Stimulated activated memory B cell treated with anti-CD40 and anti-IgM and Interleukin-4, amounts not matched to agents 10 μg/mL and 1 μg/mL and 100 μg/mL, for 72 hours (primary cell): ENCODE data around the gene EBF4.

Experiments
- ATAC-seq: fragments of 150-1000 bp; cut with Tn5 transposase; 2 replicates; pipeline ENCODE4 v1.10.0; 2021
- H3K27ac Mint-ChIP-seq: one replicate; pipeline ENCODE4 v1.8.0; 2022; ENCODE audit warnings: mild to moderate bottlenecking, mixed read lengths
- H3K27me3 Mint-ChIP-seq: one replicate; pipeline ENCODE4 v1.8.0; 2022; ENCODE audit warnings: mixed read lengths
- H3K36me3 Mint-ChIP-seq: one replicate; pipeline ENCODE4 v1.8.0; 2022; ENCODE audit warnings: mixed read lengths
- H3K4me1 Mint-ChIP-seq: one replicate; pipeline ENCODE4 v1.8.0; 2022; ENCODE audit warnings: mixed read lengths
- H3K4me3 Mint-ChIP-seq: one replicate; pipeline ENCODE4 v1.8.0; 2022; ENCODE audit warnings: mild to moderate bottlenecking, moderate library complexity, mixed read lengths
- H3K9me3 Mint-ChIP-seq: one replicate; pipeline ENCODE4 v1.8.0; 2022; ENCODE audit warnings: mixed read lengths

EBF4 gene

DNA sequence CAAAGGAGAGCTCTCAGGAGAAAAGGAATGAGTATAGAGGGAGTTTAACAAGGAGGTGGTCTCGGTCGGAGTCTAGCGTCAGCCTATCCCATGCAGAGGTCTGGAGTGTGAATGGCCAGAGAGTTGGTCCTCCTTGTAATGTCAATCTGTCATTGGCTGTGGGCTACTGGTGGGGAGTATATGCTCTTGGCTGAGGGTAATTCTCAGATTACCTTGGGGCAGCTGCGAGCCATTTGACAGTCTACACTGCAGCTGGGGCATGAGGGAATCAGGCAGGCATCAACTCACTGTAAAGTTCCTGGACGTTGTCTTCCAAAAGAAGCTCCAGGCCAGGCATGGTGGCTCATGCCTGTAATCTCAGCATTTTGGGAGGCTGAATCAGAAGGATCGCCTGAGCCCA is 48.1 kb downstream of the EBF4 start:
- peaks cover 69% of the 10 kb centered on the region for H3K27me3 Mint-ChIP-seq
- no peak overlapping the region for H3K4me3 Mint-ChIP-seq
- no peaks in the 10 kb centered on the region for H3K9me3 Mint-ChIP-seq
- H3K4me1 Mint-ChIP-seq: peaks cover 7% of the 10 kb centered on the region
- no peak for ATAC-seq
- no peaks in the 10 kb centered on the region for H3K36me3 Mint-ChIP-seq
- H3K27ac Mint-ChIP-seq: no peak overlapping the region

DNA sequence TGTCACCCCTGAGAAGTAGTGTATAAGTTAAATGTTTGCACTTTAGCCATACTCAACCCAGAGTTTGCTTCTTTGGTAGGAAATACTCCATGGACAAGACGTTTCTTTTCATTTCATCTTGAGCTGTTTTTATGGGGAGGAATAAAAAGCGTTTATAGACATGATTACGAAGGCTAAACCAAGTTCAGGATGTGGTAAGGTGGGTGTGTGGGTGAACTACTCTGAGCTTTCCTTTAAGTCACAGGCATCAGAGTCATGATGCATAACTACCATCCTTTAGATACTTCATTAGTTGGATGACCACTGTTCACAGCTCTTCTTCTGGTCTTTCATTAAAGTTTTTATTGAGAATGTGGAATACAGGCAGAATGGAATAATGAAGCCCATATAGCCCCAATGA is 48.9 kb downstream of the EBF4 start:
- Mint-ChIP-seq H3K27me3 (peaks cover 68% of the 10 kb centered on the region), H3K27ac (no peak overlapping the region), H3K36me3 (no peaks in the 10 kb centered on the region), H3K4me3 (no peak overlapping the region), H3K9me3 (no peaks in the 10 kb centered on the region), H3K4me1 (peaks cover 7% of the 10 kb centered on the region)
- no peak for ATAC-seq

DNA sequence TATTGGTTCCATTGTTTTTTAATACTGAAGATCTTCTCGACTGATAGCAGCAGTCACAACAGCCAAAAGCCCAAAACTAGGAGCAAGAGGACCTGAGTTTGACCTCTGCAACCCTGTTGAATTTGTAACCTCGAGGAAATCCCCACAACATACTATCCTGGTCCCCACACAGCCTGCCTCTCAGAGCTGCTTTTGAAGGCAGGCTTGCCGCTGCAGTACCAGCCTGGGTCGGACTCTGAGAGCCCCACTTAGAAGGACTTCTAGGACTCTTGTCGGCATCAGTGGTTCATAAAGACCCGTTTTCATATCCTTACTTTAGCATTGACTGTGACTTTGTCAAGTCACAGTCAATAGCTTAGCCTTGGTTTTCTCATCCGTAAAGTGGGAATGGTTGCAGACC is 49.3 kb downstream of the EBF4 start:
- no peak overlapping the region for H3K4me3 Mint-ChIP-seq
- H3K27me3 Mint-ChIP-seq: peaks cover 64% of the 10 kb centered on the region
- peaks cover 7% of the 10 kb centered on the region for H3K4me1 Mint-ChIP-seq
- no peak for ATAC-seq
- no peaks in the 10 kb centered on the region for H3K36me3 Mint-ChIP-seq
- no peaks in the 10 kb centered on the region for H3K9me3 Mint-ChIP-seq
- no peak overlapping the region for H3K27ac Mint-ChIP-seq

DNA sequence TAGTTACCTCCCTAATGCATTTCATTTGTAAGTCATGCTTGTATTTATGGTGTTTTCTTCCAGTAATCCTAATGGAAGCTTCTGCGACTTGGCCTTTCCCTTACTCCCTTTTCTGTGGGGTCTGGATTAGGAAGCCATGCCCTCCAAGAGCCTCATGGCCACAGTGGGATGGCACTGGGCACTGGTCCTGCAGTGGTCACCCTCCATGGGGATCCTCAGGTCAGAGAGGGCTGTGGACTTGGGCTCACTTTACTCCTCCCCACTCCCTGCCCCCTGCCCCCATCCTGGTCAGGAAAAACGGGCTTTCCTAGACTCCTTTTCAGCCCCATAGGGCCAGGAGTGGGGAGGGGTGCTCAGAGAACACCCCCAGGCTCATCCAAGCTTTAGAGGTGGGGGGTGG is 49.9 kb downstream of the EBF4 start:
- no peaks in the 10 kb centered on the region for H3K36me3 Mint-ChIP-seq
- H3K4me1 Mint-ChIP-seq: peaks cover 7% of the 10 kb centered on the region
- peaks cover 58% of the 10 kb centered on the region for H3K27me3 Mint-ChIP-seq
- no peak overlapping the region for H3K27ac Mint-ChIP-seq
- ATAC-seq: no peak
- H3K4me3 Mint-ChIP-seq: no peak overlapping the region
- H3K9me3 Mint-ChIP-seq: no peaks in the 10 kb centered on the region

DNA sequence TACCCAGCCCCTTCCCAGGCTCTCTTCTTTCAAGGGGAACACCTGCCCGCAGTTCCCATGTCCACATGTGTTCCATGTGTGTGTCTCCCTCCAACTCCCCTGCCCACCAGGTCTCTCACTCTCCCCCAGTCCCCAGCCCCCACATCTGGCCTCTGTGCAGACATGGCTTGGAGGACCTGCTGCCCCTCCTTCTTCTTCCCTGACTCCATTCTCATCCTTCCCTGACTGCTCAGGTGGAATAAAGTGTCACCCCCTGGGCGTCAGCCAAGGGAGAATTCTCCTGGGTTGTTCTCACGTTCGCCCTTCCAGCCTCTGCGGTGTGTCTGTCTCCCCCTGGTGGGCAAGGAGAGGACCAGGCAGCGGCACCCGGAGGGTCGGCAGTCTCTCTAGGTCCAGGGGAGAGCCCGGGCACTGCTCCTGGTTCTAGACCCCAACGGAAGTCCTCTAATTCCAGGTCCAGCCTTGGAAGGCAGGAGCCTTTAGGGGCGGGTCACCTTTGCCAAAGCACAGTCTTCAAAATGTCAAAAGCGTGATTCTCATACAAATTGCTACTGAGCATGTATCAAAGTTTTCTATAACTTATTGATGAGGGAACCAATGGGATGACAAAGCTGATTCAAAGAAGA is 50.5 kb downstream of the EBF4 start:
- no peak overlapping the region for H3K4me3 Mint-ChIP-seq
- peak; percentile 73 for ATAC-seq

DNA sequence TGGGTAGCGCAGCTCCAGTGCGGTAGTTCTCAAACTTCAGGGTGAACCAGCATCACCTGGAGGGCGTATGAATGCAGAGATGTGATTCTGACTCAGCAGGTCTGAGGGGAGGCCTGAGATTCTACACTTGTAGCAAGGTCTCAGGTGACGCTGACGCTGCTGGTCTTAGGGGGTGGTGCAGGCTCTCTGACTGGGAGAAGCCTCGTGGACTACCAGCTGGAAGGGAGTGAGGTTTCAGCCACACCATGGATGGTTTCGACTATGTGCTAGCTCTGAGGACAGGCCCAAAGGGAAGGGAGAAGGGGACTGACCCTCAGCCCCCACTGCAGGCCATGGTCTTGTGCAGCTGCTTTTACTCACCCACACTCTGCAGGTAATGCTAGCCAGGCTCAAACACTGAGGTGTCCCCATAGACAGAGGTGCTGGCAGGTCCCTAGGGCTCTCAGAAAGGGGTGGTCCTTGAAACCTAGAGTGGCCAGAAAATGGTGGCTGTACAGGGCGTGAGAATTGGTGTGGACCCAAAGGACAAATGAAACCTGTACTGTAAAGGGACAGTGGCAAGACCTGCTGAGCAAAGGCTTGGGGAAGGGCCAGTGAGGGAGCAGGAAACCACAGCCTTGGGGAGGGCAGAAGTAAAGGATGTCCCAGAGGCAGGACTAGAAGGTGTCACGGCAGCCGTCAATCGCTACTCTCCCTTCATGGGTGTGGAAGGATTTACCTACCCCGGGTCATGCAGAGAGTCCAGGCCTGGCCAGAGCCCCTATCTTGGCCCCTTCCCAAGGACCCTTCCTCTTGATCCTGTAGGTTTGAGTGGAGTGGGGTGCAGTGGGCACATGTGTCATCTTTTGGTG is 52.7 kb downstream of the EBF4 start:
- Mint-ChIP-seq H3K27me3 (peaks cover 41% of the 10 kb centered on the region), H3K4me3 (no peak overlapping the region), H3K36me3 (no peaks in the 10 kb centered on the region), H3K4me1 (peaks cover 13% of the 10 kb centered on the region), H3K27ac (no peak overlapping the region), H3K9me3 (peaks cover 3% of the 10 kb centered on the region)
- ATAC-seq: no peak

More for the DNA sequence above, 50.5 kb downstream of the EBF4 start:
- Mint-ChIP-seq H3K36me3 (no peaks in the 10 kb centered on the region), H3K4me1 (peaks cover 7% of the 10 kb centered on the region), H3K9me3 (peaks cover 3% of the 10 kb centered on the region), H3K27me3 (peaks cover 52% of the 10 kb centered on the region), H3K27ac (no peak overlapping the region)

DNA sequence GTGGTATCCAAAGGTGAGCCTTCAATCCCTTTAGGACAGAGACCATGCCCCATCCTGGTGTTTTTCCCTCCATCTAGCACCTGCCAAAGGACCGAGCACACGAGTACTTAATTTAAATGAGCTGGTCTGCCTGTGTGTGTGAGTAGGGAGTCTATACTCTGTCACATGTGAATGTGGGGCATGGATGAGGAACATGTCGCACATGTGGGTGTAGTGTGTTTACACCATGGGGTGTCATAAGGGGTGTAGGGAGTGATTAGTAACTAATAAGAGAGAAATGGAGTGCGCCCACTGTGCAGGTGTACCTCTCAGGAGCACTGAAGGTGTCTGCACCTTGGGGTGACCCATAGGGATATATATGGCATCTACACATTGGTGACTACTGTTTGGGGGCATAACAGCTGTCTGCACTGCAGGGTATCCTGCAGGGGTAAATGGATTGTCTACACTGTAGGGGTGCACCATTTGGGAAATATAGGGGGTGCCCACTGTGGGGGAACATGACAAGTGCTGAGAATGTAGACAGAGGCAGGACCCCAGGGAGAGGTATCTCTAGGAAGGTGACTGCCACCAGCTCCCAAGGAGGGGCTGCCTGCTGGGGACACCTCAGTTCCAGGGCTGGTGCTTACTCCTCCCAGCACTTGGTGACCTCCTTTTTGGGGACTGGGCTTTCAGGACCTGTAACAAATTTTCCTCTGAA is 53.5 kb downstream of the EBF4 start:
- H3K36me3 Mint-ChIP-seq: no peaks in the 10 kb centered on the region
- H3K4me3 Mint-ChIP-seq: no peak overlapping the region
- ATAC-seq: no peak
- peaks cover 3% of the 10 kb centered on the region for H3K9me3 Mint-ChIP-seq
- H3K27ac Mint-ChIP-seq: no peak overlapping the region
- peaks cover 41% of the 10 kb centered on the region for H3K27me3 Mint-ChIP-seq
- peaks cover 21% of the 10 kb centered on the region for H3K4me1 Mint-ChIP-seq

DNA sequence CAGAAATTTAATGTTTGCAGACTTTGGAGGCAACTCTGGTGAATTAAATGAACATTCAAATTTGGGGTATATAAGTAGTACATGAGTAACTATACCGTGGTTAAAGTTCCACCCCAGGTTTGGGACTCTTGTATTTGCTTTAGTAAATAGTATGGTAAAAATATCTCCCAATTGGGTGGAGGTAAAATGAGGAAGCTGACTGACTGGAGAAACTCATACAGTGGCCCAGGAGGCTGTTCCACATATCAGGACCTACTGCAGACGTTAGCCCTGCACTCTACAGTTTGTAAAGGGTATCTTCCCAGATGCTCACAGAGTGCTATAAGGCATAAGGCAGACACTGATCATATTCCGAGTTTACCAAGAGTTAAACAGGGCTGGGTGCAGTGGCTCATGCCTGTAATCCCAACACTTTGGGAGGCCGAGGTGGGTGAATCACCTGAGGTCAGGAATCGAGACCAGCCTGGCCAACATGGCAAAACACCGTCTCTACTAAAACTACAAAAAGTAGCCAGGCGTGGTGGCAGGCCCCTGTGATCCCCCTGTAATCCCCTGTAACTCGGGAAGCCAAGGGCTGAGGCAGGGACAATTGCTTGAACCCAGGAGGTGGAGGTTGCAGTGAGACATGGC is 54.2 kb downstream of the EBF4 start:
- no peaks in the 10 kb centered on the region for H3K36me3 Mint-ChIP-seq
- no peak for ATAC-seq
- H3K27ac Mint-ChIP-seq: no peak overlapping the region
- peaks cover 3% of the 10 kb centered on the region for H3K9me3 Mint-ChIP-seq
- peaks cover 43% of the 10 kb centered on the region for H3K27me3 Mint-ChIP-seq
- peaks cover 24% of the 10 kb centered on the region for H3K4me1 Mint-ChIP-seq
- H3K4me3 Mint-ChIP-seq: no peak overlapping the region

DNA sequence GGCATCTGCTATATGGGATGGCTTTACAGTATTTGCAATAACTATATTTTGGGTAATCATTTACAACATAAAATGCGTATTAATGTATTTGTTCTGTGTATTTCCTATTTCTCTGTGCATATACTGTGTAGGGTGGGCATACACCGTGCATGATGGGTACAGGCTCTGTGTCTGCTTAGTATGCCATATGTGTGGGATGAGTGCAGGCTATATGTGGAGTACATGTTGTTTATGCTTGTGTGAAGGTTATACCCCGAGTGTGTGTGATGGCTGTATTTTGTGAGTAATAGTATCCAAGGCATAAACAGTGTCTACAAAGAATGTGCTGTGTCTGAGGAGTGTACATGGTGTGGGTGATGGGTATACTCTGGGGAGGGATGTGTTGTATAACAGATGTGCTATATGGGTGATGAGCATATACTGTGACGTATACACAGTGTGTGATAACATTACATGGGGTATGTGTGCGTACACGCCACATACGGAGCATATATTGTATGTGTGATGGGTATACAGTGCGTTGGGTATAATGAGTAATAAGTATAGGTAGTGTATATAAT is 55.2 kb downstream of the EBF4 start:
- H3K36me3 Mint-ChIP-seq: no peaks in the 10 kb centered on the region
- peaks cover 43% of the 10 kb centered on the region for H3K27me3 Mint-ChIP-seq
- no peak for ATAC-seq
- H3K9me3 Mint-ChIP-seq: peaks cover 3% of the 10 kb centered on the region
- H3K4me1 Mint-ChIP-seq: peaks cover 26% of the 10 kb centered on the region
- no peak overlapping the region for H3K27ac Mint-ChIP-seq
- no peak overlapping the region for H3K4me3 Mint-ChIP-seq

DNA sequence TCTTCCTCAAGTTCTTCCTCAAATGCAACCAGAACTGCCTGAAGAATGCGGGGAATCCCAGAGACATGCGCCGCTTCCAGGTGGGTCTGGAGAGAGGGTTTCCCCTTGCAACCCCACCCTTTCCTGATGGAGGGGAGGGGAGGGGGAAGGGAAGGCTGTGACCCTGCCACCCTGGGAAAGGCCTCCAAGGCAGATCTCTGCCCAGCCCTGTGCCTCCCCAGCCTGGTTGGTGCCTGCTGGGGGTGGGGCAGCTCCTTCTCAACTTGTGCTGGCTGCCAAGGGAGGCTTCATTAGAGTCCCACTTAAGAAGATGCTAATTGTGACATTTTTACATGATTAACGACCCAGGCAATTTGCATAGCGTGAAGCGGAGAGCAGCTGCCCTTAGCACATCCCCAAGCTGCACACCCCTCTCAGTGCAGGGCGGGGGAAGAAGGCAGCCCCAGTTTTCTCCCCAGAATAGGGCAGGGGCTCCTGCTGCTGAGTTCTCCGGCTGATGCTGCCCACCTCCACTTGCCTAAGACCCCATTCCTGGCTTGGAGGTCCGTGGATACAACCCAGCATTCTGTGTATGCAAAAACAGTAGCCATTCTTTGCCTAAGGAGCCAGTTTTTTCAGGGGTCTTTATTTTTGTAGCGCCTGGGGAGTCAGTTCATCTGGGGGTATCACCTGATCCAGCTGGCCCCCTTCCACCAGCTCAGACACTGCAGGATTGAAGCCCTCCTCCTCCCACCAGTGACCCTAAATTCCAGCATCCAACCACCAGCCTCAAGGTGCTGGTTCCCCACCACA is 56.2 kb downstream of the EBF4 start:
- H3K4me3 Mint-ChIP-seq: no peak overlapping the region
- H3K4me1 Mint-ChIP-seq: peaks cover 29% of the 10 kb centered on the region
- no peak for ATAC-seq
- peaks cover 3% of the 10 kb centered on the region for H3K9me3 Mint-ChIP-seq
- H3K27me3 Mint-ChIP-seq: peaks cover 43% of the 10 kb centered on the region
- no peaks in the 10 kb centered on the region for H3K36me3 Mint-ChIP-seq
- H3K27ac Mint-ChIP-seq: no peak overlapping the region

DNA sequence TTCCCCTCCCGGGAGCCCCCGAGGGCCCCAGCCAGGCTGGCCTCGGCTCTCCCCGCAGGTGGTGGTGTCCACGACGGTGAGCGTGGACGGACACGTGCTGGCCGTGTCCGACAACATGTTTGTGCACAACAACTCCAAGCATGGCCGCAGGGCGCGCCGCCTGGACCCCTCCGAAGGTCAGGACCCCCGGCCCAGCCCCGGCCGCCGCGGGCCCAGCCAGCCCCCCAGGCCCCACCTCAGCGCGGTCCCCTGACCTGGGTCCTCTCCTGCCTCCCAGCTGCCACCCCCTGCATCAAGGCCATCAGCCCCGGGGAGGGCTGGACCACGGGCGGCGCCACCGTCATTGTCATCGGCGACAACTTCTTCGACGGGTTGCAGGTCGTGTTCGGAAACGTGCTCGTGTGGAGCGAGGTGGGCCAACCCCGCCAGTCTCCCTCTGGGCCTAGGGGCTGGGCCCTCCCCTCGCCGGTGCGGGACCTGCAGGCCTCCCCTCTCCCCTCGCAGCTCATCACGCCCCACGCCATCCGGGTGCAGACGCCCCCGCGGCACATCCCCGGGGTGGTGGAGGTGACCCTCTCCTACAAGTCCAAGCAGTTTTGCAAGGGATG is 56.9 kb downstream of the EBF4 start:
- H3K27ac Mint-ChIP-seq: no peak overlapping the region
- H3K9me3 Mint-ChIP-seq: peaks cover 3% of the 10 kb centered on the region

DNA sequence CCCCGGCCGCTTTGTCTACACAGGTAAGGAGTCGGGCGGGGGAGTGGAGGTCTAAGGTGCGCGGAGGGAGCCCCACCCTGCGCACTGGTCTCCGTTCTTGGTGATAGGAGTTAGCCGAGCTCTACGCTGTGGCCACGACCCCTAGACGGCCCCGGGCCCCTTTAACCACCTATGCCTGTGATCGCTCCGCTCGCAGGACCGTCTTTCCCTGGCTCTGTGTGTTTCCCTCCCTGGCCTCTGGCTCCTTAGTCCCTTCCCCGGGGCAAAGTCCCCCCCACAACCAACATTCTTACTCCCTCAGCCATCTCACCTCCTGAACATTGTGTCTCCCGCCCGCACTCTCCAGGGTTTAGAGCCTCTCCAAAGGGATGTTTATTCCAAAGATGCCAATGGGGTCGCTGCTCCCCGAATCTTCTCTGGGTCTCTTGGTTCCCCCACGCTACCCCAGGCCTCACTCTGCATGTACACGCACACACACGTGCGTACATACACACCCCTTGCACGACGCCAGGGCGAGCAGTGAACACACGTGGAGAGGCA is 57.4 kb downstream of the EBF4 start:
- Mint-ChIP-seq H3K4me1 (peaks cover 33% of the 10 kb centered on the region), H3K36me3 (no peaks in the 10 kb centered on the region), H3K27ac (no peak overlapping the region), H3K9me3 (peaks cover 3% of the 10 kb centered on the region), H3K4me3 (no peak overlapping the region), H3K27me3 (peaks cover 54% of the 10 kb centered on the region)
- no peak for ATAC-seq

More for the DNA sequence above, 56.9 kb downstream of the EBF4 start:
- H3K4me3 Mint-ChIP-seq: no peak overlapping the region
- peaks cover 49% of the 10 kb centered on the region for H3K27me3 Mint-ChIP-seq
- peaks cover 33% of the 10 kb centered on the region for H3K4me1 Mint-ChIP-seq
- H3K36me3 Mint-ChIP-seq: no peaks in the 10 kb centered on the region
- ATAC-seq: peak; percentile 14

DNA sequence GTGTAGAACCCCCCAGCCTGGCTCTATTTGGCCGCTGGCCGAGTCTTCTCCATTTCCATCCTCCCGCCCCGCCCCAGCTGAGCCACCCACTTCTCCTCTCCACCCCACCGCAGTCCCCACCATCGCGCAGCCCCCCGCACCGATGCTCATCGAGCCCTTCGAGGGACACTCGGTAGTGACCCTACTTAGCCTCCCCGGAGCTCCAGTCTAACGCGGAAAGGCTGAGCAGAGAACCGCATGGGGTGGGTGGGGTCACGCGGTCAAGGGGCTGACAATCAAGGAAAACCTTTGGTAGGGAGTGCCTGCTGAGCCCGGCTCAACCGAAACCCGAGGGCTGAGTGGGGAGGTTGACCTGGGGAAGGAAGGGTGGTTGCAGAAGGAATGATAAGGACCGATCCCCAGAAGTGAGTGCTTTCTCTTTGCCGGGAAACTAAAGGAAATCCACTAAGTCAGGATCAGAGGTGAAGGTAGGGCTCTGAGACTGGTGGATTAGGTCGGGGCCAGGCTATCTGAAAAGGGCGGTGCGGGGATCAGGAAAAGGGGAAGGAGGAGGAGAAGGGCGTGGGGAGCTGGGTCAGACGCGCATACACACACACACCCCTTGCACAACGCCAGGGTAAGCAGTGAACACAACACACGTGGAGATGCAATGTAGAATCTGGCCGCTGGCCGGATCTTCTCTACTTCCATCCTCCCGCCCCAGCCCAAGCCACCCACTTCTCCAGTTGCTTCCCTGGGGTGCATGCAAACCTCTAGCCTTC is 58.1 kb downstream of the EBF4 start:
- Mint-ChIP-seq H3K9me3 (peaks cover 3% of the 10 kb centered on the region), H3K4me3 (peak overlapping the region; percentile 36), H3K27ac (no peak overlapping the region), H3K27me3 (peaks cover 54% of the 10 kb centered on the region), H3K36me3 (no peaks in the 10 kb centered on the region), H3K4me1 (peaks cover 33% of the 10 kb centered on the region)
- no peak for ATAC-seq
